ENCODE results near the gene CDV3. TPM values are rescaled to one million over a fixed set of nuclear protein-coding genes. Genes with fewer than 3 reads are reported as not detected.

The CDV3 gene
- total RNA-seq, 6 experiments from 2014 or later = 61.3 to 104 (median 81.3) TPM

DNA sequence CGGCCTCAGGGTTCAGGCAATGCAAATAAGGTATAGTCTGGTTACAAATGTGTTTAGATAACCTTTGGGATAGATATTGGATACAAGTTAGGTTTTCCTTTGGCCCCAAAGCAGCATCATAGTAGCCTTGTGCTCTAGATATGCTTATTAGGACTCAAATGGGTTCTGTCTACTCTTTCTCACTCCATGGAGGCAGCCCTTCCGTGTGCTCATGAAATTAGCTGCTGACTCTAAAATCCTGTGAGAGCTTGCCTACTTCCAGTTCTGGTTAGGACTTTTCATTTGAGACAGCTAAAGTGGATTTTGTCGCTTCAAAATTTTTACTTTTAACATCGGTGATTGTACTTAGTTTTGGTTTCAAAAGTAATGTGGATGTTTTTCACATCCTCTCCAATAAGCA, 1.6 kb downstream of the CDV3 start:
- Histone ChIP-seq H3K4me1 (peaks cover 0 to 35% (median 8%) of the 10 kb centered on the region in 4 donors), H3K4me3 (peak overlapping the region; percentile 67 to 84 (median 72)), H3K27me3 (no peaks in the 10 kb centered on the region), H3K9me3 (no peaks in the 10 kb centered on the region), H3K27ac (peak overlapping the region; percentile 86 to 95 (median 91)), H3K36me3 (peaks cover 5 to 44% (median 11%) of the 10 kb centered on the region in 4 donors)
- intact Hi-C loops (cut with DNase I) = loop anchor here in 1 of 2 donors (10.0 kb wide), 1 partner anchor 90 kb away; no protein-coding TSS in a partner anchor
- 15% methylated on average over 4 of the region's 4 CpGs for WGBS (ENCODE audit: insufficient coverage, low coverage, low lambda C conversion rate, missing lambda C conversion rate)
- DNase-seq (no peak), ATAC-seq (no peak)
- no peak for TF ChIP-seq POLR2A (IDR thresholded peaks at IDR 0.05)

GRCh38 chr3:133576169-133576568, 2.7 kb downstream of the CDV3 start:
- 18% methylated on average over 3 of the region's 3 CpGs for WGBS (ENCODE audit: insufficient coverage, low coverage, low lambda C conversion rate, missing lambda C conversion rate)
- H3K27ac ChIP-seq = no peak overlapping the region
- ATAC-seq (no peak), DNase-seq (no peak)
- peak overlapping the region in 2 of 3 donors; percentile 72 to 84 for H3K4me3 ChIP-seq
- H3K36me3 ChIP-seq = peaks cover 5 to 44% (median 11%) of the 10 kb centered on the region in 4 donors
- TF ChIP-seq, protein P1, sequence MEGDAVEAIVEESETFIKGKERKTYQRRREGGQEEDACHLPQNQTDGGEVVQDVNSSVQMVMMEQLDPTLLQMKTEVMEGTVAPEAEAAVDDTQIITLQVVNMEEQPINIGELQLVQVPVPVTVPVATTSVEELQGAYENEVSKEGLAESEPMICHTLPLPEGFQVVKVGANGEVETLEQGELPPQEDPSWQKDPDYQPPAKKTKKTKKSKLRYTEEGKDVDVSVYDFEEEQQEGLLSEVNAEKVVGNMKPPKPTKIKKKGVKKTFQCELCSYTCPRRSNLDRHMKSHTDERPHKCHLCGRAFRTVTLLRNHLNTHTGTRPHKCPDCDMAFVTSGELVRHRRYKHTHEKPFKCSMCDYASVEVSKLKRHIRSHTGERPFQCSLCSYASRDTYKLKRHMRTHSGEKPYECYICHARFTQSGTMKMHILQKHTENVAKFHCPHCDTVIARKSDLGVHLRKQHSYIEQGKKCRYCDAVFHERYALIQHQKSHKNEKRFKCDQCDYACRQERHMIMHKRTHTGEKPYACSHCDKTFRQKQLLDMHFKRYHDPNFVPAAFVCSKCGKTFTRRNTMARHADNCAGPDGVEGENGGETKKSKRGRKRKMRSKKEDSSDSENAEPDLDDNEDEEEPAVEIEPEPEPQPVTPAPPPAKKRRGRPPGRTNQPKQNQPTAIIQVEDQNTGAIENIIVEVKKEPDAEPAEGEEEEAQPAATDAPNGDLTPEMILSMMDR (IDR thresholded peaks at IDR 0.05) = no peak
- no peak for TF ChIP-seq POLR2A (IDR thresholded peaks at IDR 0.05)
- H3K27me3 ChIP-seq = no peaks in the 10 kb centered on the region
- intact Hi-C loops (cut with DNase I) = loop anchor here in 1 of 2 donors (10.0 kb wide), 1 partner anchor 91 kb away; no protein-coding TSS in a partner anchor
- H3K9me3 ChIP-seq = no peaks in the 10 kb centered on the region
- peaks cover 0 to 35% (median 8%) of the 10 kb centered on the region in 4 donors for H3K4me1 ChIP-seq

DNA sequence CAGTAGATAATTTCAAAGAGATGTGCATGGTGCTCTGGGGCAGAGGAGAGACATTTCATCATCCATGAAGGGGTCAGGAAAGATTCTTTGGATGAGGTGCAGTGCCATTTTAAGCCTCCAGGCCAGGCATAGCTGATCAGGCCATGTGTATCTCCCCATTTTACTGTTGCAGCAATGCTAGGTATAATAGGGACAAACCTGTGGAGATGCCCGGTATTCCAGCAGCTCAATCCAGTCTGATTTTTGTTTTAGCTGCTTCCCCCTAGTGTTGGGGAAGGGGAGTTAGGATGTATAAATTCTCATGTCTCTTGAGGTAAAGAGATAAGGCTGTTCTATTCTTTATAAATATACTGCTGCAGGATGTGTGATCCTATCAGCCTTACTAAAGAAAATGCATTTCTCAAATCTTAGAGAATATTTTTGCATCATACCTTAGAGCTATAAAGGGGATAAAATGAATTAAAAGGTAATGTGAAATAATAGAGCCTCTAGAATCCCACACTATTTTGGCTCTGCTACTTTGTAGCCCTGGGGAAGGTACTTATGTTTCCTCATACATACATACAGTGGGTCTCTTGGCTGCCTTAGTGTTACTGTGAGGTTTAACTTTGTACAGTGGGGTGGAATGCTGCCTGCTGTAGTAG, 5.2 kb downstream of the CDV3 start:
- Histone ChIP-seq H3K36me3 (peaks cover 14 to 67% (median 22%) of the 10 kb centered on the region in 4 donors), H3K27me3 (no peaks in the 10 kb centered on the region), H3K9me3 (no peaks in the 10 kb centered on the region), H3K4me1 (peaks cover 0 to 35% (median 8%) of the 10 kb centered on the region in 4 donors), H3K27ac (no peak overlapping the region), H3K4me3 (no peak overlapping the region)
- no peak for DNase-seq
- ATAC-seq = peak; percentile 16 to 59 (median 46)
- intact Hi-C loops (cut with DNase I) = loop anchor here in 1 of 2 donors (10.0 kb wide), 1 partner anchor 94 kb away; no protein-coding TSS in a partner anchor
- WGBS (ENCODE audit: insufficient coverage, low coverage, low lambda C conversion rate, missing lambda C conversion rate) = 0% methylated on average over 1 of the region's 1 CpG
- TF ChIP-seq, protein P1 (IDR thresholded peaks at IDR 0.05) = peak; percentile 53 to 72 (median 56)
- TF ChIP-seq POLR2A (IDR thresholded peaks at IDR 0.05) = no peak

GRCh38 chr3:133583396-133583795, 9.9 kb downstream of the CDV3 start:
- intact Hi-C loops (cut with DNase I) = no loop called here
- Histone ChIP-seq H3K36me3 (peaks cover 29 to 79% (median 50%) of the 10 kb centered on the region in 4 donors), H3K4me3 (no peak overlapping the region), H3K27me3 (no peaks in the 10 kb centered on the region), H3K4me1 (peaks cover 0 to 17% (median 7%) of the 10 kb centered on the region in 4 donors), H3K27ac (no peak overlapping the region), H3K9me3 (no peaks in the 10 kb centered on the region)
- TF ChIP-seq, protein P1 (IDR thresholded peaks at IDR 0.05) = no peak
- no peak for TF ChIP-seq POLR2A (IDR thresholded peaks at IDR 0.05)
- DNase-seq (no peak), ATAC-seq (no peak)
- 85% methylated on average over 6 of the region's 6 CpGs for WGBS (ENCODE audit: insufficient coverage, low coverage, low lambda C conversion rate, missing lambda C conversion rate)

DNA sequence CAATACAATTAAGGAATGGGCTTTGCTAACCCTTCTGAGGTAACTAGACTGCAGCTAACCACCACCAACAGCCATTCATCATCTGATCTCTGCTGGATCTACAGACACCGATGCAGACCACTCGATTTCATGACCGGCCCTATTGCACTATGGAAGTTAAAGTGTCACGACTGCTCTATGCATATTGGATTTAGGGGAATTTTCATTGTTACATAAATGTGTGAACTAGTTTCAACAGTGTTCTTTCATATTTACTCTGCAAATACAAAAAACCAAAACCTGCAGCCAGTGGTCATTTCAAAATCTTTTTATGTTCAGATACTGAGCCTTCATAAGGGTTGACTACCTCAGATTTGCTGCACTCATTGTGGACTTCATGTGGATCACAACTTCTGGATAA, 14.5 kb downstream of the CDV3 start:
- no peaks in the 10 kb centered on the region for H3K9me3 ChIP-seq
- DNase-seq (no peak), ATAC-seq (peak; percentile 67 to 89 (median 79))
- H3K4me1 ChIP-seq = peaks cover 0 to 21% (median 9%) of the 10 kb centered on the region in 4 donors
- no peak overlapping the region for H3K4me3 ChIP-seq
- TF ChIP-seq, protein P1 (IDR thresholded peaks at IDR 0.05) = no peak
- TF ChIP-seq POLR2A (IDR thresholded peaks at IDR 0.05) = no peak
- no peaks in the 10 kb centered on the region for H3K27me3 ChIP-seq
- H3K27ac ChIP-seq = peak overlapping the region in 1 of 3 donors; percentile 7
- 48% methylated on average over 4 of the region's 4 CpGs for WGBS (ENCODE audit: insufficient coverage, low coverage, low lambda C conversion rate, missing lambda C conversion rate)
- intact Hi-C loops (cut with DNase I) = no loop called here
- H3K36me3 ChIP-seq = peaks cover 21 to 61% (median 39%) of the 10 kb centered on the region in 4 donors
